OCI-LY1 (cell line): ENCODE results near the gene PHF20.

Experiments used
- CTCF ChIP-seq: fragments of 200-600 bp; sonication (generic), shearing (Covaris generic); IDR thresholded peaks from 2 replicates; pipeline ENCODE4 v1.5.1; 2017; ENCODE audit warnings: mild to moderate bottlenecking, antibody characterized with exemption, low read length, moderate library complexity, mixed read lengths
- EZH2 ChIP-seq: fragments of 200-600 bp; sonication (generic), shearing (Covaris generic); IDR thresholded peaks from 2 replicates; pipeline ENCODE4 v1.8.0; 2017; ENCODE audit warnings: borderline replicate concordance, mixed run types, mild to moderate bottlenecking, antibody characterized with exemption, low read length, moderate library complexity, mixed read lengths

GRCh38 chr20:35988910-35989463 lies 217.2 kb downstream of the PHF20 start:
- TF ChIP-seq CTCF (no peak), EZH2 (no peak)
